Stimulated activated CD4-positive, alpha-beta T cell treated with anti-CD3 and anti-CD28 coated beads, Interleukin-4, amount 100 ng/mL, for 4 hours (primary cell): Measurements from ENCODE around the gene NOX5.

Source experiments
- DNase-seq, 2 experiments: peaks; one replicate each; pipeline ENCODE4 v3.0.0-alpha.2; 2020

Gene NOX5

GRCh38 chr15:69025320-69025719, 10.8 kb downstream of the NOX5 start:
- DNase-seq = no peak

GRCh38 chr15:69026355-69026754, 11.9 kb downstream of the NOX5 start:
- no peak for DNase-seq

GRCh38 chr15:69027976-69028518, 13.6 kb downstream of the NOX5 start:
- DNase-seq = no peak

- peak; percentile 4 to 27 for DNase-seq
Measured at GRCh38 chr15:69031013-69032001, 16.8 kb downstream of the NOX5 start.

- DNase-seq = no peak
Measured at GRCh38 chr15:69032031-69032430, 17.5 kb downstream of the NOX5 start.

GRCh38 chr15:69032703-69033373, 18.3 kb downstream of the NOX5 start:
- DNase-seq = no peak

- DNase-seq = no peak
Measured at GRCh38 chr15:69034352-69034751, 19.9 kb downstream of the NOX5 start.

GRCh38 chr15:69035205-69035917, 20.9 kb downstream of the NOX5 start:
- DNase-seq = no peak

- no peak for DNase-seq
Measured at GRCh38 chr15:69035918-69036258, 21.4 kb downstream of the NOX5 start.

GRCh38 chr15:69036826-69037225, 22.3 kb downstream of the NOX5 start:
- DNase-seq = no peak

GRCh38 chr15:69037482-69037881, 23.0 kb downstream of the NOX5 start:
- no peak for DNase-seq

GRCh38 chr15:69037977-69038376, 23.5 kb downstream of the NOX5 start:
- no peak for DNase-seq

GRCh38 chr15:69038508-69038907, 24.0 kb downstream of the NOX5 start:
- no peak for DNase-seq

GRCh38 chr15:69039516-69040225, 25.2 kb downstream of the NOX5 start:
- no peak for DNase-seq

GRCh38 chr15:69042531-69042930, 28.0 kb downstream of the NOX5 start:
- DNase-seq = no peak

GRCh38 chr15:69045802-69046201, 31.3 kb downstream of the NOX5 start:
- DNase-seq = no peak

GRCh38 chr15:69046781-69047180, 32.3 kb downstream of the NOX5 start:
- DNase-seq = no peak

GRCh38 chr15:69049976-69050375, 35.5 kb downstream of the NOX5 start:
- DNase-seq = no peak

GRCh38 chr15:69055251-69055650, 40.8 kb downstream of the NOX5 start:
- DNase-seq = no peak

- no peak for DNase-seq
Measured at GRCh38 chr15:69056365-69056764, 41.9 kb downstream of the NOX5 start.

GRCh38 chr15:69058830-69059556, 44.5 kb downstream of the NOX5 start:
- peak; percentile 56 to 59 for DNase-seq

- DNase-seq = no peak
Measured at GRCh38 chr15:69059557-69059943, 45.1 kb downstream of the NOX5 start.
